RCC 7860 (cell line): ENCODE measurements around the gene POU6F2.
"Not testable (repeated sequence)": the region's sequence is repeated elsewhere in the genome, so short reads cannot be mapped to it uniquely, and the experiment has no call there.

Experiments
- DNase-seq: peaks from one replicate; pipeline ENCODE4 v3.0.0-alpha.2; 2015; ENCODE audit warnings: low spot score
- FAIRE-seq: peaks from 2 replicates; lab custom pipeline; 2012; peaks lifted over from hg19 to GRCh38; lab: Jason Lieb, UNC

The POU6F2 gene

DNA sequence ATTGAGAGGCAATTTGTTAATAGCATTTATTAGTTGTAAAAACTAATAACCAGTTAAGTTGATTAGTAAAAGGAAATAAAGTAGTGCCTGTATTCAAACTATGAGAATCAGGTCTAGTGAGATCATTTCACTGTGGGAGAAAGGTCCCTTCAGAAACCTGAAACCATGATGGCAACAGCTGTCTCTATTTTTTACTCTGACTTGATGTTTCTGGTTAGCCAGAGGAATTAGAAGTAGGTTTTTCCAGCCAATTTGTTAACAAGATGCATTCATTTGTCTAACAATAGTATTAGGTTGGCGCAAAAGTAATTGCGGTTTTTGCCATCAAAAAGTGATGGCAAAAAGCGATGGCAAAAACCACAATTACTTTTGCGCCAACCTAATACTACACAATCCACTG lies 316.3 kb downstream of the POU6F2 start:
- no peak for FAIRE-seq
- no peak for DNase-seq

GRCh38 chr7:39295796-39296195 lies 318.1 kb downstream of the POU6F2 start:
- no peak for FAIRE-seq
- no peak for DNase-seq

DNA sequence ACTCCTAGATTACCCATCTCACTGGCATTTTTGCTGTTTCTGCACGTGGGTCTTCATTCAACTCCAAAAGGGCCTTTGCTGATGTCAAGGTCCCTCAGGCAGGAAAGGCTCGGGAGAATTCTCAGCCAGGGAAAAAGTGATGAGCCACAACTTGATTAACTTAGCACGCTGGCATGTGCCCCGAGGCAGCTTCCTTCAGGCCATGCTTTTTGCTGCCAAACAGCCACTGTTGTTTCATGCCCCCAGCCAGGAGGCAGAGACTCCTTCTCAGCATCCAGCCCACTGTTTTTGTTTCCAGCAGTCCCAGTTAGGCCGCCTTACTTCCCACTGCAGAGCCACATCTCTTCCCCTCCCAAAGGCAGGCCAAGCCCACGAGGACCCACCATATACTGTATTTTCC lies 322.0 kb downstream of the POU6F2 start:
- no peak for FAIRE-seq
- no peak for DNase-seq

DNA sequence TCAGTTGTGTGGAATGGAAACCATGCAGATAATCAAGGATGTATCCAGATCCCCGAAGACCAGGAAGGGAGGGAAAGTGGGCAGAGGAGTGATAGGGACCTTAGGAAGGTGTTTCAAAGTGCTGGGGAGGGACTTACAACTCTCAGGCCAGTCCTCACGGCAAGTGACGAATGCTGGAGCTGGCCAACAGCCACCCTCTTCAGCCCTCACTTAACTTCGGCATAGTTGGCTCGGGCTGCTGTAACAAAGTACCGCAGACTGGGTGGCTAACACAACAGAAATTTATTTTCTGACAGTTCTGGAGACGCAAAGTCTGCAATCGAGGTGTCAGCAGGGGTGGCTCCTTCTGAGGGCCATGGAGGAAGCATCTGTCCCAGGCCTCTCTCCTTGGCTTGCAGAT lies 322.6 kb downstream of the POU6F2 start:
- FAIRE-seq (no peak), DNase-seq (no peak)

GRCh38 chr7:39301543-39301942 lies 323.8 kb downstream of the POU6F2 start:
- FAIRE-seq: no peak
- DNase-seq: no peak

GRCh38 chr7:39304178-39304577 lies 326.5 kb downstream of the POU6F2 start:
- DNase-seq: no peak
- FAIRE-seq: no peak

DNA sequence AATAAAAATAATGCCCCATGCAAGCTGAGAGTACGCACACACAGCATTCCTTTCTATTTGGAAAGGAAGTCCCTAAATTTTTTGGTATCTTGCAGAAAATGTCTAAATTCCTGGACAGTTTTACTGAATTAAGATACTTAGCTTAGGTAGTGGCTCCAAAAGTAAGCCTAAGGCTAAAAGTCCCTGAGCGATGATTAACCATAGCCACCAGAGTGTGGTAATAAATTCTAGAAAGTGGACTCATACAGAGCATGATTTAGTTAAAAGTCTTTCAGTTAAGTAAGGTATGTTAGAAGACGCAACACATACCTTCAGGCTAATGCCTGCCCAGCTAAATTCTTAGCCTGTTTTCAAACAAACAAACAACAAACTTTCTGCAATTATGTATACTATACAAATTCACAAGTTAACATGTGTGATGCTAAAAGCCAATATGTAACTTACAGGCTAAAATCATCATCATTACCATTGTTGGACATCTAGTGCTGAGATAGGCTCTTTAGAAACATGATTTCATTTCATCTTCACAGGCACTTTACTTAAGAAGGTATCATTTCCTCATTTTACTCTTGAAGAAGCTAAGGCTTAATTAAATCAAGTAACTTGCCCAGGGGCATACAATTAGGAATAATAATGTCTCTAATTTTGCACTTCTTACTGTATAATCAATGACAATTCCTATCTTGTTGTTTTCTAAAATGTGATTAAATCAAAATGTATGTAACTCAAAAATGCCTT lies 327.1 kb downstream of the POU6F2 start:
- no peak for FAIRE-seq

DNA sequence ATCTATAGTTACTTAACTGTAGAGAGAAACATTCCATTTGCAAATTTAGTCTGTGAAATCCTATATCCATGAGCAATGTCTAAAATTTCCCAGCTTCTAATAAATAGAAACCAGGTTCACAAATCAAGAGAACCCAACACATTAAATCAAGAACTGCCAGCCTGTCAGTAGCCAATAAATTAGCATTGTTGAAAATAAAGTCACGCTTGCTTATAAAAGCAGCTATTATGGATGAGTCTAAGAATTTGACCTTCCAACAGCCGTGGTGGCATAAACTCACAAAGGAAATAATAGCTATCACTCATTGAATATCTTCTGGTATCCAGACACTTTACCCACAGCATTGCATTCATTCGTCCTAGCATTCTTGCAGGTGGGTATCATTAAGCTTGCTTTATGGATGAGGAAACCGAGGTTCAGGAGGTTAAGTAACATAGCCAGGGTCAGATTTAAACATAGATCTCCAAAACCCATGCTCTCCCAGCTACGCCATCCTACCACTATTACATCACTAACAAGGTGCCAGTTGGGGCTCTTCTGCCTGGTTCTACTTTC lies 328.4 kb downstream of the POU6F2 start:
- FAIRE-seq: no peak
- no peak for DNase-seq

More for the DNA sequence above, 327.1 kb downstream of the POU6F2 start:
- no peak for DNase-seq

DNA sequence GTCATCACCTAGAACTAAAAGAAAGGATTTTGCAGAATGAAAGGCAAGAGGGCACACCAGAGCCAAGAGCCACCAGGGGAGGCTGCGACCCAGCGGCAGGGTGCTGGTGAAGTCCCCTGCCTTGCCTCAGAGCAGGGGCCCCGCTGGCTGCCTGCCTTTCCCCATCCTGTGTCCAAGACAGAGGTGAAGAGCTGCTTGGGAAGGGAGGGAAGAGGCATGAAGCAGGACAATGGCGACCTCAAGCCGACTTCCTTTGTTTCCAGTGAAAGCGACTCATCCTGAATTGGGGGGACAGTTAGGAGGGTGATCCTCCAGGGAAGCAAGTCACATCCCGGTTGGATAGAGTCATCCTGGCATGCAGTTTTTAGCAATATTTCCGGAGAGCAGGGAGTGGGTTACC lies 333.0 kb downstream of the POU6F2 start:
- DNase-seq (no peak), FAIRE-seq (no peak)

DNA sequence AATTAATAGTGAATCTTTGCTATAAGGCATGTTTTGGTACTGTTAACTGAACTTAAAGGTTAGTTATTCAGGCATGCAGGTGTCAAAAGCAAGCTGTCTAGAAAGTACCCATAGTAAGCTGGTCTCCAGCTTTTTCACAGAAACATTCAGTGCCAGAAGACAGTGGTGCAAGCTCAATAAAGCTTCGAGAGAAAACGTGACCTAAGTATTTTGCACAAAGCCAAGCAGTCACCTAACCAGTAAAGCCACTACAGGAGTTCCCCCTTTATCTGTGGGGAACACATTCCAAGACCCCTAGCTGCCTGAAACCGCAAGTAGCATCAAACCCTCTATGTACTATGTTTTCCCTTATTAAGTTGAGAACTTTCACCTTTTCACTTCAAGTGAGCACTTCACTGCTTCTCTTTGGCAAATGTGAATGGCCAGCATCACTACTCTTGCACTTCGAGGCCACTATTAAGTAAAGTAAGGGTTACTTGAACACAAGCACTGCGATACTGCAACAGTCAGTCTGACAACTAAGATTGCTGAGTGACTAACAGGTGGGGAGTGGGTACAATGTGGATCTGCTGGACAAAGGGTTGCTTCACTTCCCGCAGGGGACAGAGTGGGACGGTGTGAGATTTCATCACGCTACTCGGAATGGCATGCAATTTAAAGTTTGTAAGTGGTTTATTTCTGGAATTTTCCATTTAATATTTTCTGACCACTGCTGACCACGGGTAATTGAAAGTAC lies 334.7 kb downstream of the POU6F2 start:
- FAIRE-seq (no peak), DNase-seq (no peak)

- no peak for DNase-seq
- no peak for FAIRE-seq
These were observed 335.7 kb downstream of the POU6F2 start for GRCh38 chr7:39313376-39313775.

- no peak for DNase-seq
- FAIRE-seq: no peak
These were observed 336.3 kb downstream of the POU6F2 start for GRCh38 chr7:39313974-39314373.

DNA sequence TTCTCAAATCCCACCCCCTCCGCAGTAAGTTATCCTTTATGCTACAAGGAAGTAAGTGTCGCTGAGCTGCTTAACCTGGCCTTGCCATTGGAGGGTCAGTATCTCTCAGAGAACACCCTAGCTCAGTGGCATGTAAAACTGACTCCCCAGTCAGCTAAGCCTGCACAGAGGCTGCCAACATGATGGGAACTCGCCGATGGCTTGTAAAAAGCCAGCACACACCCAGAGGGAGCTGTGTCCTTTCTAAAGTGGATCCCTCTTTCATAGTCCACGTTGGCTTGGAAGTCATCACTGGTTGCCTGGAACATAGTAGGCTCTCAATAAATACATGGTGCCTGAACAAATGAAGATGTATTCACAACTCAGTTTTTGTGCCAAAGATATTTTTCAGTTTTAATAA lies 339.4 kb downstream of the POU6F2 start:
- FAIRE-seq: no peak
- no peak for DNase-seq

DNA sequence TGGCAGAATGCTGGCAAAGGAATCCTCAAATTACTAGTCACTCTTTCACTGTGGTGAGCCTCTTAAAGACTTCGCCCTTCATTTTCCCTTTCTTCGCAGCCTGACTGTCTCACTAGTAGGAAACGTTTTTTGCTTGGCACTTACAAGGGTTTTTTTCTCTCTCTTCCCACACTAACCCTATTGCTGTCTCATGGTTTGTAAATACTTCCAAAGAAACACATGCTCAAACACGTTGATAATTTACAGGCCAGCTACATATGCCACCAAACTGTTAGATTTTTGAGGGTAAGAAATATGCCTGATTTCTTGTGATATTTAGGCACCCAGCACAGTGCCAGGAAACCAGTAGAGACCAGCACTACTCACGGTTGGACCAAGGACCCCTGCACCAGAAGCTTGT lies 340.2 kb downstream of the POU6F2 start:
- DNase-seq: no peak
- FAIRE-seq: no peak

GRCh38 chr7:39321245-39321644 lies 343.5 kb downstream of the POU6F2 start:
- no peak for DNase-seq

DNA sequence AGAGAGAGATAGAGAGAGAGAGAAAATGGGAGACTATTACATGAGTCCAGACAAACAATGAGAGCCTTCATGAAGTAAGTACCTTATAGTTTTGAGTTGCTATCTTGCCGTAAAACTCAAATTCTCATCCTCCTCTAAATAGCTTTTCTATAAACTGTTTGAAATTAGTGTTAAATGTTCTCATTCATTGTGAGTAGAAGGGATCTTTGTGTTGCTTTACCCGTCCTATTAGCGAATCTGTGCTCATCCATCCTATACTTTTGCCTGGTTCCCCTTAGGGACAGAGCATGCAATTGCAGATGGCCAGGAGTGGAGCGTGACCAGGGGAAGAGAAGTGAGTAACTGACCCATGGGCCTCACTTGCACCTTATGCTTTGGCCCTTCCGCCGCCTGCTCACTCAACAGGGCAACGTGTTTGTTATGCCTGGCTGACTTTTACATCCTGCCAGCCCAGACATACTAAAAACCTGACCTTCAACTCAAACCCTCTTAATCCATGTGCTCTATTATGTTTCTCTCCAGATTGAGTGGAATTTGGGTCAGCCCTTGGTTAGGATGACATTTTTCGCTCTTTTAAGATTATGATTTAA lies 344.3 kb downstream of the POU6F2 start:
- peak; percentile 28 for DNase-seq
- no peak for FAIRE-seq

More at GRCh38 chr7:39321245-39321644, 343.5 kb downstream of the POU6F2 start:
- FAIRE-seq: no peak

DNA sequence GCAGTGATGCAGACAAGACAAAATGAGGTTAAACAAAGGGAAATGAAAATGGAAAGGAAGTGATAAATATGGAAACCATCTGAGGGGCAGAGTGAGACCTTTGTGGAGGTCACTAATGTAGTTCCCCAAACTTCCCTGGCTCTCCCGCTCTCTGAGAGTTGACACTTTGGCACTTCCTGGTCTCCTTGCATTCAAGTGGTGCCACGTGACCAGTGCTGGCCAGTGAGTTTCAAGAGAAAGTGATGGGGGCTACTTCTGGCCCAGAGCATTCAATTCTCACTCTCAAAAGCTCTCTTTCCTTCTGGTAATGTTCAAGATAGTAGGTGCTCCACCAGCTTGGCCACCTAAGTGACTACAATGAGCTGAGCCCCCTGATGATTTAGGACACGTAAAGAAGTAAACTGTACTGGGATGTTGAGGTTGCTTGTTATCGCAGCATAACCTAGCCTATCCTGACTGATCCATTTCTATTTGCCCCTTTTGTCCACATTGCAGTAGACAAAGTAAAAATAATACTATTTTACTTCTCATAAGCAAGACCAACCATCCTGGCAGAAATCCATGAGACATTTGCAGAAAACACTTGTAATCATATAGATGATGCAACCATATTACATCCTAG lies 346.5 kb downstream of the POU6F2 start:
- DNase-seq: no peak
- no peak for FAIRE-seq

GRCh38 chr7:39331607-39332006 lies 353.9 kb downstream of the POU6F2 start:
- FAIRE-seq, DNase-seq: not testable (repeated sequence)

GRCh38 chr7:39332142-39332541 lies 354.4 kb downstream of the POU6F2 start:
- no peak for DNase-seq
- FAIRE-seq: no peak

DNA sequence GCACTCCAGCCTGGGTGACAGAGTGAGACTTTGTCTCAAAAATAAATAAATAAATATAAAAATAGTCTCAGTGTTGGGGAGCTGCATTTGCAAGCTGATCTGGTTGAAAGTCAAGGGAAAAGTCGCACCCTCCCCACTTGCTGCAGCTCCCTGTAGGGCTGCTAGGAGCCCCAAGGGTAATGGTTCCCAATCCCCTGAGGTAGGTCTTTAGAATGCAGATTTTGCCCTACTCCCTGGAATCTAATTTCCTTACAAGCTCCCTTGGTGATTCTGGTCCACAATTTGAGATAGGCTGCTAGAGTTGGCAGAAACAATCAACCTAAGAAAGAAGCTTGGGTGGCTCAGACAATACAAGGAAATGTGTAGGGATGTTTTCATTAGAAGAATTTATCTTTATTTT lies 356.0 kb downstream of the POU6F2 start:
- DNase-seq (no peak), FAIRE-seq (no peak)

- FAIRE-seq (no peak), DNase-seq (no peak)
These were observed 358.7 kb downstream of the POU6F2 start for GRCh38 chr7:39336442-39336841.
